B cell (primary cell): ENCODE data around the gene JAK1.

Source experiments
- CTCF ChIP-seq: fragments of 200-600 bp; IDR thresholded peaks from one replicate; pipeline ENCODE4 v1.8.0; 2022; ENCODE audit warnings: antibody characterized with exemption, mild to moderate bottlenecking
- EZH2 ChIP-seq: IDR thresholded peaks from 2 replicates; pipeline ENCODE4 v1.6.1; 2012; ENCODE audit warnings: borderline replicate concordance, low read depth, mild to moderate bottlenecking, moderate library complexity, low read length; ENCODE audit not compliant: insufficient read depth, poor library complexity, severe bottlenecking

- TF ChIP-seq CTCF (no peak), EZH2 (no peak)
Measured at GRCh38 chr1:64917907-64918306, 48.4 kb downstream of the JAK1 start.
